Measurements from ENCODE around the gene LRRTM2. TPM values are rescaled to one million over a fixed set of nuclear protein-coding genes. Genes with fewer than 3 reads are reported as not detected.

LRRTM2 gene
- polyA plus RNA-seq (2013, experiment 1 of 2; ENCODE audit: insufficient read length) = 0.07 TPM
- polyA plus RNA-seq (2013, experiment 2 of 2; ENCODE audit: insufficient read length) = 0.18 TPM

- DNase-seq = peak; percentile 88
Observed at GRCh38 chr5:138874771-138875551, at the start of gene LRRTM2. LRRTM2 (minus strand) TSS chr5:138875335; CDS start chr5:138874911, 424 bp downstream.

GRCh38 chr5:138922494-138922893 lies 47.4 kb upstream of the LRRTM2 start:
- no peak for DNase-seq

- peak; percentile 16 for DNase-seq
Observed at GRCh38 chr5:138921362-138921761, 46.2 kb upstream of the LRRTM2 start.

- no peak for DNase-seq
Observed at GRCh38 chr5:138920181-138920580, 45.0 kb upstream of the LRRTM2 start.

GRCh38 chr5:138918686-138919085 lies 43.6 kb upstream of the LRRTM2 start:
- DNase-seq = no peak

GRCh38 chr5:138914338-138914737 lies 39.2 kb upstream of the LRRTM2 start:
- DNase-seq = no peak

- DNase-seq = no peak
Observed at GRCh38 chr5:138913773-138914172, 38.6 kb upstream of the LRRTM2 start.

GRCh38 chr5:138912093-138912492 lies 37.0 kb upstream of the LRRTM2 start:
- DNase-seq = no peak

GRCh38 chr5:138911441-138911840 lies 36.3 kb upstream of the LRRTM2 start:
- peak; percentile 44 for DNase-seq

- DNase-seq = peak; percentile 56
Observed at GRCh38 chr5:138910546-138911185, 35.5 kb upstream of the LRRTM2 start.

- DNase-seq = no peak
Observed at GRCh38 chr5:138909734-138910133, 34.6 kb upstream of the LRRTM2 start.

GRCh38 chr5:138905541-138905940 lies 30.4 kb upstream of the LRRTM2 start:
- DNase-seq = peak; percentile 86

GRCh38 chr5:138903130-138903775 lies 28.1 kb upstream of the LRRTM2 start:
- peak; percentile 56 for DNase-seq

GRCh38 chr5:138901716-138902115 lies 26.6 kb upstream of the LRRTM2 start:
- DNase-seq = peak; percentile 19

- peak; percentile 49 for DNase-seq
Observed at GRCh38 chr5:138900281-138900965, 25.3 kb upstream of the LRRTM2 start.

- DNase-seq = no peak
Observed at GRCh38 chr5:138898742-138899141, 23.6 kb upstream of the LRRTM2 start.

GRCh38 chr5:138898299-138898698 lies 23.2 kb upstream of the LRRTM2 start:
- no peak for DNase-seq

GRCh38 chr5:138895918-138896317 lies 20.8 kb upstream of the LRRTM2 start:
- DNase-seq = no peak

- DNase-seq = no peak
Observed at GRCh38 chr5:138890644-138891043, 15.5 kb upstream of the LRRTM2 start.

GRCh38 chr5:138889994-138890393 lies 14.9 kb upstream of the LRRTM2 start:
- no peak for DNase-seq

GRCh38 chr5:138884554-138884953 lies 9.4 kb upstream of the LRRTM2 start:
- DNase-seq = no peak

- no peak for DNase-seq
Observed at GRCh38 chr5:138884094-138884493, 9.0 kb upstream of the LRRTM2 start.

GRCh38 chr5:138883211-138883610 lies 8.1 kb upstream of the LRRTM2 start:
- DNase-seq = no peak
